ENCODE measurements around the gene LONRF3. TPM values are rescaled to one million over a fixed set of nuclear protein-coding genes. Genes with fewer than 3 reads are reported as not detected.
"Not testable (repeated sequence)": the region's sequence is repeated elsewhere in the genome, so short reads cannot be mapped to it uniquely, and the experiment has no call there.

Gene LONRF3
- total RNA-seq, 1 donor = 1.5 TPM

- TF ChIP-seq CTCF (IDR thresholded peaks at IDR 0.05; ENCODE audit: insufficient read depth, low read length) = no peak
- H3K4me3 ChIP-seq (ENCODE audit: low read depth, low read length) = no peak overlapping the region
- peak; percentile 81 for DNase-seq (ENCODE audit: low read depth)
Measured at GRCh38 chrX:119015407-119016237, 41.2 kb downstream of the LONRF3 start.

GRCh38 chrX:119017077-119017476 is 42.7 kb downstream of the LONRF3 start:
- no peak for DNase-seq (ENCODE audit: low read depth)
- TF ChIP-seq CTCF (IDR thresholded peaks at IDR 0.05; ENCODE audit: insufficient read depth, low read length) = no peak

GRCh38 chrX:119025900-119026299 is 51.5 kb downstream of the LONRF3 start:
- no peak for DNase-seq (ENCODE audit: low read depth)
- TF ChIP-seq CTCF (IDR thresholded peaks at IDR 0.05; ENCODE audit: insufficient read depth, low read length) = no peak

More at GRCh38 chrX:119017077-119017476, 42.7 kb downstream of the LONRF3 start:
- H3K4me3 ChIP-seq (ENCODE audit: low read depth, low read length) = no peak overlapping the region

GRCh38 chrX:119026344-119026743 is 51.9 kb downstream of the LONRF3 start:
- not testable (repeated sequence) for DNase-seq (ENCODE audit: low read depth); H3K4me3 ChIP-seq (ENCODE audit: low read depth, low read length)

More at GRCh38 chrX:119025900-119026299, 51.5 kb downstream of the LONRF3 start:
- H3K4me3 ChIP-seq (ENCODE audit: low read depth, low read length) = no peak overlapping the region

GRCh38 chrX:119027960-119028732 is 53.7 kb downstream of the LONRF3 start:
- not testable (repeated sequence) for H3K4me3 ChIP-seq (ENCODE audit: low read depth, low read length); DNase-seq (ENCODE audit: low read depth)

GRCh38 chrX:119028733-119029330 is 54.4 kb downstream of the LONRF3 start:
- DNase-seq (ENCODE audit: low read depth) = peak; percentile 6

GRCh38 chrX:119029656-119030055 is 55.2 kb downstream of the LONRF3 start:
- H3K4me3 ChIP-seq (ENCODE audit: low read depth, low read length); DNase-seq (ENCODE audit: low read depth): not testable (repeated sequence)

More at GRCh38 chrX:119028733-119029330, 54.4 kb downstream of the LONRF3 start:
- H3K4me3 ChIP-seq (ENCODE audit: low read depth, low read length) = no peak overlapping the region
- no peak for TF ChIP-seq CTCF (IDR thresholded peaks at IDR 0.05; ENCODE audit: insufficient read depth, low read length)

GRCh38 chrX:119030990-119031389 is 56.6 kb downstream of the LONRF3 start:
- TF ChIP-seq CTCF (IDR thresholded peaks at IDR 0.05; ENCODE audit: insufficient read depth, low read length) = no peak
- no peak overlapping the region for H3K4me3 ChIP-seq (ENCODE audit: low read depth, low read length)
- DNase-seq (ENCODE audit: low read depth) = no peak
